ENCODE results near the gene MAPKAP1. TPM values are rescaled to one million over a fixed set of nuclear protein-coding genes. Genes with fewer than 3 reads are reported as not detected.

Gene MAPKAP1
- total and polyA plus RNA-seq, 9 of the 15 experiments (the other 6 are each of a cell fraction or from before 2014, with no cell fraction given), result 2.6 to 82.1 (median 61.1) TPM

DNA sequence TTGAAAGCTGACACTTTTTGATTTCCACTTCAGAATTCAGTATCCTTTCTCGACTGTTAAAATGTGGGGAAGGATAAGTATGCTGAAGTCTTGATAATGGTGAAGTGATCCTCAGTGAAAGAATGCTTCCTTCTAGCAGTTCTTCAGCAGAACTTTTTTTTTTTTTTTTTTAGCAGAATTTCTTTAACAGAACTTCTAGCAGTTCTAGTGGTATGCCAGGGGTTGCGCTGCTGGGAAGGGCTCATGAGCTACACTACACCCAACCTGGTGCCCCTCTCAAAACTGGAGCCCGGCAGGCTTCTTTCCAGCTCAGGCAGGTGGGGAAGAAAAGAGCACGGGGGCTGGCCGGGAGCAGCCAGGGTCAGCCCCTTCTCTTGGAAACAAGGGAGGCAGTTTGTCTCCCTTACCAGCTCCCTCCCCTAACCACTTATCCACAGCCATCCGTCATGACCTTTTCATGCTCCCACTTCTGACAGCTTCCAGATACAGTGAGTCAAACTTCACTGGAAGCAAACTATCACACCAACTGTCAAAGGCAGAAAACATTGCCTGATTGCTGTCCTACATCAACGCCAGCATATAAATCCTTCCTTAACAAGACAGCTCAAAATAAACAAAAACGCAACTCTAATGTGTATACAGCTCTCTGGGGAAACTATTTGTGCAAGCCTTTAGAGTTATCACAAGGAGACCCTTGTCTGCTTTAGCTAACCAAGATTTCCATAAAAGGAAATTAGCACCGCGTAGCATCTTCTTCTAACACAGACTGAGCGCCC lies 233.9 kb downstream of the MAPKAP1 start (continued):
- TF ChIP-seq, protein P1, sequence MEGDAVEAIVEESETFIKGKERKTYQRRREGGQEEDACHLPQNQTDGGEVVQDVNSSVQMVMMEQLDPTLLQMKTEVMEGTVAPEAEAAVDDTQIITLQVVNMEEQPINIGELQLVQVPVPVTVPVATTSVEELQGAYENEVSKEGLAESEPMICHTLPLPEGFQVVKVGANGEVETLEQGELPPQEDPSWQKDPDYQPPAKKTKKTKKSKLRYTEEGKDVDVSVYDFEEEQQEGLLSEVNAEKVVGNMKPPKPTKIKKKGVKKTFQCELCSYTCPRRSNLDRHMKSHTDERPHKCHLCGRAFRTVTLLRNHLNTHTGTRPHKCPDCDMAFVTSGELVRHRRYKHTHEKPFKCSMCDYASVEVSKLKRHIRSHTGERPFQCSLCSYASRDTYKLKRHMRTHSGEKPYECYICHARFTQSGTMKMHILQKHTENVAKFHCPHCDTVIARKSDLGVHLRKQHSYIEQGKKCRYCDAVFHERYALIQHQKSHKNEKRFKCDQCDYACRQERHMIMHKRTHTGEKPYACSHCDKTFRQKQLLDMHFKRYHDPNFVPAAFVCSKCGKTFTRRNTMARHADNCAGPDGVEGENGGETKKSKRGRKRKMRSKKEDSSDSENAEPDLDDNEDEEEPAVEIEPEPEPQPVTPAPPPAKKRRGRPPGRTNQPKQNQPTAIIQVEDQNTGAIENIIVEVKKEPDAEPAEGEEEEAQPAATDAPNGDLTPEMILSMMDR (IDR thresholded peaks at IDR 0.05 in 2 of 3, conservative IDR thresholded peaks at IDR 0.05 in 1 of 3; ENCODE audit: insufficient read depth in 2 of 3, low read depth in 1 of 3, low read length in 3 of 3), result 0 out of 6 replicates have a peak, but pooled peaks have one; percentile 3 to 22 (median 6)
- TF ChIP-seq NR2C1 (IDR thresholded peaks at IDR 0.05) (no peak), NR2C1 (tag; IDR thresholded peaks at IDR 0.05) (peak; percentile 54; the same call in 1 of the 2 replicates), CBX5 (IDR thresholded peaks at IDR 0.05; ENCODE audit: borderline replicate concordance, low read depth) (0 out of 2 replicates have a peak, but pooled peaks have one; percentile 19), CTBP1 (IDR thresholded peaks at IDR 0.05; ENCODE audit: borderline replicate concordance) (peak; percentile 53; the same call in 1 of the 2 replicates), ATF1 (CRISPR knock-in tag; IDR thresholded peaks at IDR 0.05) (no peak), ATF1 (tag; IDR thresholded peaks at IDR 0.05) (peak; percentile 52; the same call in 1 of the 2 replicates), FOSL1 (tag; conservative IDR thresholded peaks at IDR 0.05) (peak; percentile 73), MECOM (CRISPR knock-in tag; IDR thresholded peaks at IDR 0.05) (0 out of 2 replicates have a peak, but pooled peaks have one; percentile 30), ZNF347 (CRISPR knock-in tag; IDR thresholded peaks at IDR 0.05; ENCODE audit: low read depth) (no peak), ZNF311 (CRISPR knock-in tag; IDR thresholded peaks at IDR 0.05) (0 out of 2 replicates have a peak, but pooled peaks have one; percentile 21), SMARCE1 (IDR thresholded peaks at IDR 0.05) (peak; percentile 93), TCF3 (CRISPR knock-in tag; IDR thresholded peaks at IDR 0.05) (peak; percentile 90), BRD4 (IDR thresholded peaks at IDR 0.05) (no peak), FOXK2 (conservative IDR thresholded peaks at IDR 0.05 in 1 of 2, IDR thresholded peaks at IDR 0.05 in 1 of 2; ENCODE audit: low read depth in 2 of 2) (peak; percentile 63 to 74; a peak in 2 of 4 replicates)
- TF ChIP-seq, protein P2, sequence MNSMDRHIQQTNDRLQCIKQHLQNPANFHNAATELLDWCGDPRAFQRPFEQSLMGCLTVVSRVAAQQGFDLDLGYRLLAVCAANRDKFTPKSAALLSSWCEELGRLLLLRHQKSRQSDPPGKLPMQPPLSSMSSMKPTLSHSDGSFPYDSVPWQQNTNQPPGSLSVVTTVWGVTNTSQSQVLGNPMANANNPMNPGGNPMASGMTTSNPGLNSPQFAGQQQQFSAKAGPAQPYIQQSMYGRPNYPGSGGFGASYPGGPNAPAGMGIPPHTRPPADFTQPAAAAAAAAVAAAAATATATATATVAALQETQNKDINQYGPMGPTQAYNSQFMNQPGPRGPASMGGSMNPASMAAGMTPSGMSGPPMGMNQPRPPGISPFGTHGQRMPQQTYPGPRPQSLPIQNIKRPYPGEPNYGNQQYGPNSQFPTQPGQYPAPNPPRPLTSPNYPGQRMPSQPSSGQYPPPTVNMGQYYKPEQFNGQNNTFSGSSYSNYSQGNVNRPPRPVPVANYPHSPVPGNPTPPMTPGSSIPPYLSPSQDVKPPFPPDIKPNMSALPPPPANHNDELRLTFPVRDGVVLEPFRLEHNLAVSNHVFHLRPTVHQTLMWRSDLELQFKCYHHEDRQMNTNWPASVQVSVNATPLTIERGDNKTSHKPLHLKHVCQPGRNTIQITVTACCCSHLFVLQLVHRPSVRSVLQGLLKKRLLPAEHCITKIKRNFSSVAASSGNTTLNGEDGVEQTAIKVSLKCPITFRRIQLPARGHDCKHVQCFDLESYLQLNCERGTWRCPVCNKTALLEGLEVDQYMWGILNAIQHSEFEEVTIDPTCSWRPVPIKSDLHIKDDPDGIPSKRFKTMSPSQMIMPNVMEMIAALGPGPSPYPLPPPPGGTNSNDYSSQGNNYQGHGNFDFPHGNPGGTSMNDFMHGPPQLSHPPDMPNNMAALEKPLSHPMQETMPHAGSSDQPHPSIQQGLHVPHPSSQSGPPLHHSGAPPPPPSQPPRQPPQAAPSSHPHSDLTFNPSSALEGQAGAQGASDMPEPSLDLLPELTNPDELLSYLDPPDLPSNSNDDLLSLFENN (IDR thresholded peaks at IDR 0.05; ENCODE audit: low read depth in 2 of 2, low read length in 2 of 2), result peak in 1 of 2 experiments; percentile 72; a peak in 1 of 4 replicates
- TF ChIP-seq, protein P3, sequence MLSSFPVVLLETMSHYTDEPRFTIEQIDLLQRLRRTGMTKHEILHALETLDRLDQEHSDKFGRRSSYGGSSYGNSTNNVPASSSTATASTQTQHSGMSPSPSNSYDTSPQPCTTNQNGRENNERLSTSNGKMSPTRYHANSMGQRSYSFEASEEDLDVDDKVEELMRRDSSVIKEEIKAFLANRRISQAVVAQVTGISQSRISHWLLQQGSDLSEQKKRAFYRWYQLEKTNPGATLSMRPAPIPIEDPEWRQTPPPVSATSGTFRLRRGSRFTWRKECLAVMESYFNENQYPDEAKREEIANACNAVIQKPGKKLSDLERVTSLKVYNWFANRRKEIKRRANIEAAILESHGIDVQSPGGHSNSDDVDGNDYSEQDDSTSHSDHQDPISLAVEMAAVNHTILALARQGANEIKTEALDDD (IDR thresholded peaks at IDR 0.05), result peak; percentile 70; the same call in 1 of the 2 replicates
- TF ChIP-seq, protein P4, sequence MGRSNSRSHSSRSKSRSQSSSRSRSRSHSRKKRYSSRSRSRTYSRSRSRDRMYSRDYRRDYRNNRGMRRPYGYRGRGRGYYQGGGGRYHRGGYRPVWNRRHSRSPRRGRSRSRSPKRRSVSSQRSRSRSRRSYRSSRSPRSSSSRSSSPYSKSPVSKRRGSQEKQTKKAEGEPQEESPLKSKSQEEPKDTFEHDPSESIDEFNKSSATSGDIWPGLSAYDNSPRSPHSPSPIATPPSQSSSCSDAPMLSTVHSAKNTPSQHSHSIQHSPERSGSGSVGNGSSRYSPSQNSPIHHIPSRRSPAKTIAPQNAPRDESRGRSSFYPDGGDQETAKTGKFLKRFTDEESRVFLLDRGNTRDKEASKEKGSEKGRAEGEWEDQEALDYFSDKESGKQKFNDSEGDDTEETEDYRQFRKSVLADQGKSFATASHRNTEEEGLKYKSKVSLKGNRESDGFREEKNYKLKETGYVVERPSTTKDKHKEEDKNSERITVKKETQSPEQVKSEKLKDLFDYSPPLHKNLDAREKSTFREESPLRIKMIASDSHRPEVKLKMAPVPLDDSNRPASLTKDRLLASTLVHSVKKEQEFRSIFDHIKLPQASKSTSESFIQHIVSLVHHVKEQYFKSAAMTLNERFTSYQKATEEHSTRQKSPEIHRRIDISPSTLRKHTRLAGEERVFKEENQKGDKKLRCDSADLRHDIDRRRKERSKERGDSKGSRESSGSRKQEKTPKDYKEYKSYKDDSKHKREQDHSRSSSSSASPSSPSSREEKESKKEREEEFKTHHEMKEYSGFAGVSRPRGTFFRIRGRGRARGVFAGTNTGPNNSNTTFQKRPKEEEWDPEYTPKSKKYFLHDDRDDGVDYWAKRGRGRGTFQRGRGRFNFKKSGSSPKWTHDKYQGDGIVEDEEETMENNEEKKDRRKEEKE (IDR thresholded peaks at IDR 0.05; ENCODE audit: borderline replicate concordance in 1 of 2, control insufficient read depth in 1 of 2, low read depth in 2 of 2, low read length in 1 of 2), result no peak

Data from K562 (cell line).